ENCODE data around the gene SLC22A8. TPM values are rescaled to one million over a fixed set of nuclear protein-coding genes. Genes with fewer than 3 reads are reported as not detected.
"Not testable (repeated sequence)": the region's sequence is repeated elsewhere in the genome, so short reads cannot be mapped to it uniquely, and the experiment has no call there.

The SLC22A8 gene, protein sequence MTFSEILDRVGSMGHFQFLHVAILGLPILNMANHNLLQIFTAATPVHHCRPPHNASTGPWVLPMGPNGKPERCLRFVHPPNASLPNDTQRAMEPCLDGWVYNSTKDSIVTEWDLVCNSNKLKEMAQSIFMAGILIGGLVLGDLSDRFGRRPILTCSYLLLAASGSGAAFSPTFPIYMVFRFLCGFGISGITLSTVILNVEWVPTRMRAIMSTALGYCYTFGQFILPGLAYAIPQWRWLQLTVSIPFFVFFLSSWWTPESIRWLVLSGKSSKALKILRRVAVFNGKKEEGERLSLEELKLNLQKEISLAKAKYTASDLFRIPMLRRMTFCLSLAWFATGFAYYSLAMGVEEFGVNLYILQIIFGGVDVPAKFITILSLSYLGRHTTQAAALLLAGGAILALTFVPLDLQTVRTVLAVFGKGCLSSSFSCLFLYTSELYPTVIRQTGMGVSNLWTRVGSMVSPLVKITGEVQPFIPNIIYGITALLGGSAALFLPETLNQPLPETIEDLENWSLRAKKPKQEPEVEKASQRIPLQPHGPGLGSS
- total RNA-seq, result not detected

DNA sequence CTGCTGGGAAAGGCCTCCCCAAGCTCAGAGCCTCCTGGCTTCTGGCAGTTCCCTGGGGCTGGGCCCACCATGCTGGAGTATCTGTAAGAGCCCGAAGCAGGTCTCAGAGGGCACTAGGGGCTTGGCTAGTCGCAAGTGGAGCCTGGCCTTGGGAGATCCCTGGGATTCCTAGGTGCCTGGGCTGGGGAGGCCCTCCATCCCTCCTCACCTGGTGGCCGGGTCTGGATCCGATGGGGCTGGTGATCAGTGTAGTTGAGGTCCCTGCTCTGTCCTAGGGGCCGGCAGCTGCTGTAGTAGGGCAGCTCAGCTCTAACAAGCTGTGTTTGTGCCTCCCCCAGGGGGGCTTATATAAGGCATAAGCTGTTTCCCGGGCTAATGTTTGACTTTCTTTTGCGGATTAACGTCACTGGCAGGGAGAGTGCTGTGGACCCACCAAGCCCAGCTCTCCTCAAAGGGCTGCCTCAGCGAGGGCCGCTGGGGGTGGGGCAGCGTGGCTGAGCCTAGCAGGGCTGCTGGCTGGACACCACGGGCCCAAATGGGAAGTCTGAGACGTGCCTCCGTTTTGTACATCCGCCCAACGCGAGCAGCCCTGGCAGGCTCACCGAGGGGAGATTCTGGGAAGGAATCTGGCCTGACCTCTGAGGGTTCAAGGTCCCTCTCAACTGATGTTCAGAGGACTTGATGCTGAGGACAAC lies at the start of gene SLC22A8:
Gene SLC22A8 (minus strand): TSS at position 321 of the 695 bp plus-strand sequence. CDS start 883 bp downstream, outside the sequence.
- no peaks in the 10 kb centered on the region for H3K4me1 Mint-ChIP-seq (ENCODE audit: low read depth)
- ATAC-seq (no peak), DNase-seq (no peak)
- ChIA-PET POLR2A (no interaction called here), CTCF (interaction anchor here (1.2 to 1.7 kb wide), 2 partner anchors 8 to 109 kb away, joined by 5 to 6 read pairs; no protein-coding TSS in a partner anchor)
- H3K9me3 Mint-ChIP-seq (ENCODE audit: insufficient read depth), result no peaks in the 10 kb centered on the region
- H3K36me3 Mint-ChIP-seq (ENCODE audit: low read depth), result no peaks in the 10 kb centered on the region
- no peak within 1 kb of the TSS for H3K4me3 Mint-ChIP-seq
- no peak within 1 kb of the TSS for H3K27ac Mint-ChIP-seq
- peaks cover 4% of the 10 kb centered on the region for H3K27me3 Mint-ChIP-seq (ENCODE audit: low read depth)

DNA sequence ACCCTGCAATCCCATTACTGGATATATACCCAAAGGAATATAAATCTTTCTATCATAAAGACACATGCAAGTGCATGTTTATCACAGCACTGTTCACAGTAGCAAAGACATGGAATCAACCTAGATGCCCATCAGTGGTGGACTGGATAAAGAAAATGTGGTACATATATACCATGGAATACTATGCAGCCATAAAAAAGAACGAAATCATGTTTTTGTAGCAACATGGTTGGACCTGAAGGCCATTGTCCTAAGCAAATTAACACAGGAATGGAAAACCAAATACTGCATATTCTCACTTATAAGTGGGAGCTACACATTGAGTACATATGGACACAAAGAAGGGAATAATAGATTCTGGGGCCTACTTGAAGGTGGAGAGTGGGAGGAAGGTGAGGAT lies 30.6 kb upstream of the SLC22A8 start:
- H3K36me3 Mint-ChIP-seq (ENCODE audit: low read depth); H3K9me3 Mint-ChIP-seq (ENCODE audit: insufficient read depth); ATAC-seq; H3K4me1 Mint-ChIP-seq (ENCODE audit: low read depth); DNase-seq; H3K4me3 Mint-ChIP-seq; H3K27ac Mint-ChIP-seq; POLR2A ChIA-PET: not testable (repeated sequence)
- CTCF ChIA-PET, result interaction anchor here (1.5 kb wide), 1 partner anchor 11 kb away, joined by 3 read pairs; no protein-coding TSS in a partner anchor
- H3K27me3 Mint-ChIP-seq (ENCODE audit: low read depth), result peaks cover 13% of the 10 kb centered on the region

- CTCF ChIA-PET, result no interaction called here
- H3K36me3 Mint-ChIP-seq (ENCODE audit: low read depth), result no peaks in the 10 kb centered on the region
Measured at GRCh38 chr11:63042596-63042995, 27.0 kb upstream of the SLC22A8 start.

DNA sequence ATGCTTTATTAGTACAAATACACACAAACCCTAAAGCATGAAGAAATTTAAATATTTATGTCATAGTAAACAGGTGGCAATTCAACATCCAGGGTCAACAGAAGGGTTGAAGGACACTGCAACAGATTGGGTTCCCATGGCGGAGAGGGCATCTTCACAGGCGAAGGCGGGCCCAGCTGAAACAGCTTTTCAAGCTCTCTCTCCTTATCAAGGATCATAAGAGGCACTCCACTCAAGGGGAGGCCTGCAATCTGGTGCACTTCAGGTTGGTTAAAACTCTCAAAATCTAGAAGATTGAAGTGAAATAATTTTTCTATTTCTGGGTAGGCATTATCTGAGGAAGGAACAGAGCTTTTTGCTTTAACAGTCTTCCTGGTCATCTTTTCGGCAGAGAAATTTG lies 16.8 kb upstream of the SLC22A8 start:
- ATAC-seq, result no peak
- no peak overlapping the region for H3K27ac Mint-ChIP-seq
- no peak for DNase-seq
- no peaks in the 10 kb centered on the region for H3K4me1 Mint-ChIP-seq (ENCODE audit: low read depth)
- H3K4me3 Mint-ChIP-seq, result no peak overlapping the region
- no peaks in the 10 kb centered on the region for H3K9me3 Mint-ChIP-seq (ENCODE audit: insufficient read depth)
- ChIA-PET CTCF (interaction anchor here (1.6 kb wide), 1 partner anchor 181 kb away, joined by 4 read pairs; no protein-coding TSS in a partner anchor), POLR2A (no interaction called here)
- peaks cover 15% of the 10 kb centered on the region for H3K27me3 Mint-ChIP-seq (ENCODE audit: low read depth)
- no peaks in the 10 kb centered on the region for H3K36me3 Mint-ChIP-seq (ENCODE audit: low read depth)

More at GRCh38 chr11:63042596-63042995, 27.0 kb upstream of the SLC22A8 start:
- Mint-ChIP-seq H3K4me3 (no peak overlapping the region), H3K27me3 (ENCODE audit: low read depth) (peaks cover 23% of the 10 kb centered on the region), H3K9me3 (ENCODE audit: insufficient read depth) (no peaks in the 10 kb centered on the region), H3K4me1 (ENCODE audit: low read depth) (no peaks in the 10 kb centered on the region), H3K27ac (no peak overlapping the region)
- POLR2A ChIA-PET, result no interaction called here
- ATAC-seq (no peak), DNase-seq (no peak)

DNA sequence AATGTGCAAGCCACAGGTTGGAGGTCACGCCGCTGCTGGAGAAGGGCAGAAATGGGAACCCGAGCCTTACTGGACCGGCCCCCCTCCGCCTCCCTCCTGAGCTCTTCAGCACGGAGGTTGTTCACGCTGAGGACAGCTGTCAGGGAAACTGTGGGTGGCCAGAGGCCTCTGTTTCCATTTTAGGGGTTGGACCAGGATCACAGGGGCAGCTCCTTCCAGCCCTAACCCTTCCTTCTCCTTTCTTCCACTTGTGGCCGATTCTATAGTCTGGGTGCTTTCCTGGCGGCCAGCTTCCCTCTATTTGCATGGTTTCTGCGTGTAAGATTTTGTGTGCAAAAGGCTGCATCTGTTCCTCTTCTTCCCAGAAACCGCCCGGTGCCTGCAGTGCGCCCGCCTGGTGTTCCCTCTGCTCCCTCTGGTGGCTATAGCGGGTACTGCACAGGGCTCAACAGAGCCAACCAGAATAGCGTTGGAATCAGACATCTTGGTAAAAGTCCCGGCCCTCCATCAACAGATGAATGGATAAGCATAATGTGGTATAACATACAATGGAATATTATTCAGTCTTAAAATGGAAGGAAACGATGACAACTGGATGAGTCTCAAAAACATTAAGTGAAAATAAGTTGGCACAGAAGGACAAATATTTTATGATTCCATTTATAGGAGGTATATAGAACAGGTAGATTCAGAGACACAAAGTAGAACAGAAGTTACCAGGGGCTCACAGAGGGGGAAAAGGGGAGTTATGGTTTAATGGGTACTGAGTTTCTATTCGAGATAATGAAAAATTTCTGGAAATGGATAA lies 8.4 kb upstream of the SLC22A8 start:
- peak; percentile 86 for DNase-seq
- POLR2A ChIA-PET, result no interaction called here
- Mint-ChIP-seq H3K4me3 (no peak overlapping the region), H3K27me3 (ENCODE audit: low read depth) (peaks cover 9% of the 10 kb centered on the region), H3K36me3 (ENCODE audit: low read depth) (no peaks in the 10 kb centered on the region), H3K9me3 (ENCODE audit: insufficient read depth) (no peaks in the 10 kb centered on the region), H3K4me1 (ENCODE audit: low read depth) (peaks cover 3% of the 10 kb centered on the region), H3K27ac (no peak overlapping the region)
- peak; percentile 86 for ATAC-seq
- CTCF ChIA-PET, result interaction anchor here (0.7 to 8.3 kb wide), 17 partner anchors 9 to 142 kb away, joined by 3 to 251 read pairs (median 4); partner anchors contain the start of gene SLC22A8

DNA sequence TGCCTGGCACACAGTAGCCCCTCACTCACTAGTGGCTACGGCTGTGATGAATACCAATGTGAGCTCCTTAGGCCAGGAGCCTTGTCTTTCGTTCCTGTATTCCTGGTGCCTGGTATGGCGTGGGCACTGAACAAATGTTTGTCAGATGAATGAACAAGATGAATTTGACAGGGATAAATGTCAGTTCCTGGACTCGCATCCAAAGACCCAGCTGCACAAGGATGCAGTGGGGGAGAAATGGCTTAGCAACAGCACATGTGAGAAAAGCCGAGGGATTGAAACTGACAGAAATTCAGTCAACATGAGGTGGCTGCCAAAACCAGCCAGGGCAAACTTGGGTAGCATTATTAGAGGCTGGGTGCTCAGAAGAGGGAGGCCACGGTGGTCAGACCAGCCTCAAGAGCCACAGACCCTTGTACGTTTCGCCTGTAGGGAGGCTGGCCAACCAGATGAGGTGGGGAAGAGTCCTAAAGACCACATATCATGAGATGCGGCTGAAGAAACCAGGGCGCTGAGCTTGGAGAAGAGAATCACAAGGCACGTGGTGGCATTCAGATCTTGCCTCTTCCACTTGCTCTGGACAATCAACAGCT lies 7.7 kb upstream of the SLC22A8 start:
- Mint-ChIP-seq H3K9me3 (ENCODE audit: insufficient read depth) (no peaks in the 10 kb centered on the region), H3K4me3 (no peak overlapping the region), H3K4me1 (ENCODE audit: low read depth) (peaks cover 3% of the 10 kb centered on the region), H3K27me3 (ENCODE audit: low read depth) (peaks cover 12% of the 10 kb centered on the region), H3K36me3 (ENCODE audit: low read depth) (no peaks in the 10 kb centered on the region), H3K27ac (no peak overlapping the region)
- ChIA-PET CTCF (interaction anchor here (0.7 to 8.3 kb wide), 18 partner anchors 8 to 141 kb away, joined by 3 to 251 read pairs (median 4); partner anchors contain the start of gene SLC22A8), POLR2A (no interaction called here)
- DNase-seq, result no peak
- no peak for ATAC-seq

DNA sequence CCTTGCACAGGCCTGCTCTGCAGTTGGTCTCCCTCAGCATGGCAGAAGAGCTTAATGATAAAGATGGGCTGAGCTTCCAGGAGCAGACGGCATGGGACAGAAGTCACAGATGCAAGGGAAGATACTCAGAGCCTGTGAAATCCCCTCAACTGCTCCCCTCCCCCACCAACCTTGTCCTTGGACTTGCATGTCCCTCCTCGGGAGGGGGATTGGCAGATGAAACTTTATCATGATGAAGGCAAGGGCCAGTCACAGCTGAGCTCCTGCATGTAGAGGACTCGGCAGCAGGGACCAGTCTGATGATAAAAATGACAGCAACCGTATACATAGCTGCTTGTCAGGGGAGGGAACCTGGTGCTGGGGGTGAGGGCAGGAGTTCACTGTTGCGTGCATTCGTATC lies 6.8 kb upstream of the SLC22A8 start:
- DNase-seq (no peak), ATAC-seq (no peak)
- no peak overlapping the region for H3K4me3 Mint-ChIP-seq
- H3K4me1 Mint-ChIP-seq (ENCODE audit: low read depth), result peaks cover 3% of the 10 kb centered on the region
- ChIA-PET CTCF (interaction anchor here (1.2 to 8.3 kb wide), 4 partner anchors 13 to 117 kb away, joined by 3 to 251 read pairs (median 4); no protein-coding TSS in a partner anchor), POLR2A (no interaction called here)
- no peaks in the 10 kb centered on the region for H3K36me3 Mint-ChIP-seq (ENCODE audit: low read depth)
- H3K27ac Mint-ChIP-seq, result no peak overlapping the region
- no peaks in the 10 kb centered on the region for H3K9me3 Mint-ChIP-seq (ENCODE audit: insufficient read depth)
- H3K27me3 Mint-ChIP-seq (ENCODE audit: low read depth), result peaks cover 13% of the 10 kb centered on the region

DNA sequence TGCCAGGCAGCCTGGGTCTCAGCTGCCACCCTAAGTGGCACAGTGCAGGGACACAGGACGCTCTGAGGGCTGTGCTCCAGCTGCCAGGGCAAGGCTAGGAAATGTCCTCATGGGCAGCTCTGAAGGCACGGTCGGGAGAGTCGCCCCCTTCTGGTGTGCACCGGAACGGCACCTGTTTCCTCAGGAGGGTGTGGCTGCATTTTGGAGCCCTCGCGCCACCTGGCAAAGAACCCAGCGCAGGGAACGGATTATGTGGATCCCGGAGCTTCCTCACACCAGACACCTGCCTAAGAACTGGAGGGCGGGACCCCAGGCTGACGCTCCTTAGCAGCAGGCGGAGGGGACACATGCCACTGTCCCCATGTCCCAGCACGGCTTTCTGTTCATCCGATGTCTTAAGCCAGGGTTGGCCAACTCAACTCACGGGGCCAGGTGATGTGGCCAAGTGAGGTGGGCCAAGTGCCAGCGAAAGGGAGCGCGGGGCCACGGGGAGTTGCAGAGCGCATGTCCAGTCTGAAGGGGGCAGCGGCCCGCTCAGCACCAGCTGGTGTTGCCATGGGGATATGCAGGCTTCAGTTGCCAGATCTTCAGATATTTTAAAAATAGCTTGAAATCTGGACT lies 5.1 kb upstream of the SLC22A8 start:
- DNase-seq (peak; percentile 34), ATAC-seq (no peak)
- Mint-ChIP-seq H3K4me3 (no peak overlapping the region), H3K4me1 (ENCODE audit: low read depth) (peaks cover 3% of the 10 kb centered on the region), H3K27me3 (ENCODE audit: low read depth) (peaks cover 13% of the 10 kb centered on the region), H3K9me3 (ENCODE audit: insufficient read depth) (no peaks in the 10 kb centered on the region), H3K27ac (no peak overlapping the region), H3K36me3 (ENCODE audit: low read depth) (no peaks in the 10 kb centered on the region)
- ChIA-PET CTCF (interaction anchor here (1.0 to 8.3 kb wide), 5 partner anchors 13 to 115 kb away, joined by 3 to 251 read pairs (median 4); no protein-coding TSS in a partner anchor), POLR2A (interaction anchor here (0.7 kb wide), 1 partner anchor 29 kb away, joined by 5 read pairs; no protein-coding TSS in a partner anchor)

GRCh38 chr11:63019506-63019905 lies 3.9 kb upstream of the SLC22A8 start:
- peaks cover 8% of the 10 kb centered on the region for H3K27me3 Mint-ChIP-seq (ENCODE audit: low read depth)
- no peaks in the 10 kb centered on the region for H3K9me3 Mint-ChIP-seq (ENCODE audit: insufficient read depth)
- no peak overlapping the region for H3K4me3 Mint-ChIP-seq
- no peaks in the 10 kb centered on the region for H3K36me3 Mint-ChIP-seq (ENCODE audit: low read depth)
- ATAC-seq (no peak), DNase-seq (no peak)
- ChIA-PET CTCF (interaction anchor here (1.6 to 8.3 kb wide), 2 partner anchors 99 to 114 kb away, joined by 5 to 251 read pairs; no protein-coding TSS in a partner anchor), POLR2A (no interaction called here)
- H3K27ac Mint-ChIP-seq, result no peak overlapping the region
- peaks cover 3% of the 10 kb centered on the region for H3K4me1 Mint-ChIP-seq (ENCODE audit: low read depth)

GRCh38 chr11:63017306-63017974 lies 1.8 kb upstream of the SLC22A8 start:
- Mint-ChIP-seq H3K4me3 (no peak overlapping the region), H3K36me3 (ENCODE audit: low read depth) (no peaks in the 10 kb centered on the region), H3K27me3 (ENCODE audit: low read depth) (peaks cover 6% of the 10 kb centered on the region), H3K4me1 (ENCODE audit: low read depth) (no peaks in the 10 kb centered on the region), H3K27ac (no peak overlapping the region), H3K9me3 (ENCODE audit: insufficient read depth) (no peaks in the 10 kb centered on the region)
- no peak for ATAC-seq
- ChIA-PET POLR2A (no interaction called here), CTCF (interaction anchor here (8.3 kb wide), 1 partner anchor 112 kb away, joined by 251 read pairs; no protein-coding TSS in a partner anchor)
- DNase-seq, result no peak
